HepG2 (cell line): ENCODE results near the gene CSNK2B.

Source experiments
- SSRP1 ChIP-seq: IDR thresholded peaks from 2 replicates; pipeline ENCODE4 v1.6.1; 2016; ENCODE audit warnings: control low read depth
- ZFP36 ChIP-seq: fragments of 150-350 bp; IDR thresholded peaks from 2 replicates; pipeline ENCODE4 v1.6.1; 2018; ENCODE audit warnings: borderline replicate concordance, low read length, low read depth; ENCODE audit not compliant: partially characterized antibody
- ZNF749 ChIP-seq: sonication (generic); formaldehyde crosslinking; IDR thresholded peaks from 2 replicates; pipeline ENCODE4 v1.8.0; 2022; ENCODE audit warnings: mild to moderate bottlenecking, missing genetic modification reagents, moderate library complexity, borderline replicate concordance

- TF ChIP-seq ZNF749 (CRISPR knock-in tag), result no peak
- TF ChIP-seq ZFP36, result no peak
- TF ChIP-seq SSRP1 (CRISPR knock-in tag), result no peak
Measured at GRCh38 chr6:31711233-31711632, 45.4 kb downstream of the CSNK2B start.
